Measurements from ENCODE around the gene UBR3.
"Not testable (repeated sequence)": the region's sequence is repeated elsewhere in the genome, so short reads cannot be mapped to it uniquely, and the experiment has no call there.

Gene UBR3

GRCh38 chr2:169822785-169823392 is 4.4 kb upstream of the UBR3 start:
- DNase-seq, result no peak

- no peak for DNase-seq
Observed at GRCh38 chr2:169823996-169824372, 3.3 kb upstream of the UBR3 start.

- peak; percentile 86 for DNase-seq
Observed at GRCh38 chr2:169824373-169825333, 2.6 kb upstream of the UBR3 start, which contains the start of gene METTL5. Gene METTL5 (minus strand): TSS chr2:169824905. CDS start chr2:169824597, 308 bp downstream.

- DNase-seq, result peak; percentile 66
Observed at GRCh38 chr2:169828141-169828811, 1.0 kb downstream of the UBR3 start.

- DNase-seq, result no peak
Observed at GRCh38 chr2:169834401-169834800, 7.1 kb downstream of the UBR3 start.

GRCh38 chr2:169838743-169839489 is 11.7 kb downstream of the UBR3 start:
- DNase-seq, result no peak

- DNase-seq, result no peak
Observed at GRCh38 chr2:169839954-169840746, 12.9 kb downstream of the UBR3 start.

- no peak for DNase-seq
Observed at GRCh38 chr2:169840747-169841142, 13.5 kb downstream of the UBR3 start.

GRCh38 chr2:169841625-169842024 is 14.4 kb downstream of the UBR3 start:
- DNase-seq, result not testable (repeated sequence)

- no peak for DNase-seq
Observed at GRCh38 chr2:169845016-169845415, 17.8 kb downstream of the UBR3 start.

- DNase-seq, result not testable (repeated sequence)
Observed at GRCh38 chr2:169848959-169849693, 21.9 kb downstream of the UBR3 start.

- DNase-seq, result no peak
Observed at GRCh38 chr2:169849710-169850109, 22.5 kb downstream of the UBR3 start.

- DNase-seq, result no peak
Observed at GRCh38 chr2:169853041-169853668, 25.9 kb downstream of the UBR3 start.

GRCh38 chr2:169855281-169856258 is 28.3 kb downstream of the UBR3 start:
- not testable (repeated sequence) for DNase-seq

GRCh38 chr2:169859423-169859822 is 32.2 kb downstream of the UBR3 start:
- no peak for DNase-seq

- DNase-seq, result no peak
Observed at GRCh38 chr2:169860149-169860548, 32.9 kb downstream of the UBR3 start.

GRCh38 chr2:169862816-169863215 is 35.6 kb downstream of the UBR3 start:
- DNase-seq, result no peak

GRCh38 chr2:169865492-169865891 is 38.2 kb downstream of the UBR3 start:
- DNase-seq, result no peak

- not testable (repeated sequence) for DNase-seq
Observed at GRCh38 chr2:169866230-169866629, 39.0 kb downstream of the UBR3 start.
